H7 (cell line): ENCODE results near the gene LCP1. TPM values are rescaled to one million over a fixed set of nuclear protein-coding genes. Genes with fewer than 3 reads are reported as not detected.

Source experiments
- DNase-seq: peaks from one replicate; pipeline ENCODE4 v3.0.0; 2012
- H3K27me3 ChIP-seq: 2 replicates; pipeline ENCODE4 v1.6.0; 2011; ENCODE audit warnings: mild to moderate bottlenecking, low read length; ENCODE audit not compliant: control insufficient read depth, insufficient read depth
- H3K36me3 ChIP-seq: replicated peaks from 2 replicates; pipeline ENCODE4 v1.5.1; 2011; ENCODE audit warnings: low read length; ENCODE audit not compliant: control insufficient read depth, insufficient read depth
- H3K4me3 ChIP-seq: 2 replicates; pipeline ENCODE4 v1.5.1; 2011; ENCODE audit warnings: low read depth, mild to moderate bottlenecking, control low read depth, low read length, moderate library complexity; ENCODE audit not compliant: insufficient read depth
- total RNA-seq: library from RNA; depleted of rRNA; stranded (reverse); fragments of >200 nt; shearing (Covaris generic); gene quantifications from 2 replicates; pipeline ENCODE4 v1.2.3, GENCODE V29; 2014

LCP1 gene
- total RNA-seq, 1 experiment from 2014 or later, result 0.62 TPM

- Histone ChIP-seq H3K36me3 (no peaks in the 10 kb centered on the region), H3K27me3 (no peaks in the 10 kb centered on the region), H3K4me3 (no peak overlapping the region)
- peak; percentile 37 for DNase-seq
These were observed 46.9 kb downstream of the LCP1 start for GRCh38 chr13:46134961-46135522.

DNA sequence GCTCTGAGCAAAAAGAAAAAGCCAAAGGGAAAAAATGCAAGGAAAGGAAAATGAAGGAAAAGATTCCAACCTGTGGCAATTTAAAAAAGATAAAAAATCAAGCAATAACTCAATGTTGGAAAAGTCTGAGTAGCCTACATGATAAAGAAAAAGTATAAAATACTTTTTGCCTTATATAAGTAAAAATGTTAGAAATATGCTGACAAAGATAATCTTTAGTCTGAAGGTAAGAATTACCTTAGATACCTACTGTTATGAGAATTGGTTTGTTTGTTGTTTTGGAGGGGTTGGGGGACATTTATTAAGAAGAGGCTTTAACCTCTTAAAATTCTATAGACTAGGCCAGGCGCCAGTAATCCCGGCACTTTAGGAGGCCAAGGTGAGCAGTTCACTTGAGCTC is 47.5 kb downstream of the LCP1 start:
- DNase-seq, result no peak
- H3K4me3 ChIP-seq, result no peak overlapping the region
- no peaks in the 10 kb centered on the region for H3K27me3 ChIP-seq
- H3K36me3 ChIP-seq, result no peaks in the 10 kb centered on the region

DNA sequence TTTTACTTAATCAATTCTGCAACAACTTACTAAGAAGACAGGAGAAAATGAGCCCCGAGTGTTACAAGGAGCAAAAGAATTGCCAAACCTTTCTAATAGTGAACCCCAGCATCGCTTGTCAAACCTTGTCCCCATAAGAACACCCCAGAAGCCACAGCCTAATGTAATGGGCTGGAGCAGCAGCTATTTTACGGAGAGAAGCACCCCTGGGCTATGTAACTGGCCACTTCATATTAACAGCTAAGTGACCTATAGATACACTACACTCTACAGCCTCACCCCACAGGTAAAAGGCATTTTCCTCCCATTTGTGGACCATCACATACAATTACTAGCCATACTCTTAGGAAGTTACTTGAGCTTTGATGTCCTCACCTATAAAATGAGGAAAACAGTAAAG is 49.9 kb downstream of the LCP1 start:
- no peaks in the 10 kb centered on the region for H3K27me3 ChIP-seq
- no peaks in the 10 kb centered on the region for H3K36me3 ChIP-seq
- no peak for DNase-seq
- H3K4me3 ChIP-seq, result no peak overlapping the region

DNA sequence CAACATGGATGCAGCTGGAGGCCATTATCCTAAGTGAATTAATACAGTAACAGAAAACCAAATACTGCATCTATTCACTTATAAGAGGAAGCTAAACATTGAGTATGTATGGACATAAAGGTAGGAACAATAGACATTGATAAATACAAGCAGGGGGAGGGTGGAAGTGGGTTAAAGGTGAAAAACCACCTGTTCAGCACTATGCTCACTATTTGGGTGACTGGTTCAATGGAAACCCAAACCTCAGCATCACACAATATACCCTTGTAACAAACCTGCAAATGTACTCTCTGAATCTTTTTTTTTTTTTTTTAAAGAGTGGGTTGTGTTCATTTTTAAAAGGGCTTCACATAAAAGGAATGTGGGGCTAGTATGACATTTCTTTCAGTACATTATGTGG is 50.3 kb downstream of the LCP1 start:
- Histone ChIP-seq H3K36me3 (no peaks in the 10 kb centered on the region), H3K4me3 (no peak overlapping the region), H3K27me3 (no peaks in the 10 kb centered on the region)
- no peak for DNase-seq

- no peaks in the 10 kb centered on the region for H3K27me3 ChIP-seq
- DNase-seq, result no peak
- no peaks in the 10 kb centered on the region for H3K36me3 ChIP-seq
These were observed 51.9 kb downstream of the LCP1 start for GRCh38 chr13:46129955-46130618.

GRCh38 chr13:46129124-46129523 is 52.9 kb downstream of the LCP1 start:
- H3K36me3 ChIP-seq, result no peaks in the 10 kb centered on the region
- H3K4me3 ChIP-seq, result no peak overlapping the region
- H3K27me3 ChIP-seq, result no peaks in the 10 kb centered on the region
- no peak for DNase-seq

More at GRCh38 chr13:46129955-46130618, 51.9 kb downstream of the LCP1 start:
- H3K4me3 ChIP-seq, result no peak overlapping the region

DNA sequence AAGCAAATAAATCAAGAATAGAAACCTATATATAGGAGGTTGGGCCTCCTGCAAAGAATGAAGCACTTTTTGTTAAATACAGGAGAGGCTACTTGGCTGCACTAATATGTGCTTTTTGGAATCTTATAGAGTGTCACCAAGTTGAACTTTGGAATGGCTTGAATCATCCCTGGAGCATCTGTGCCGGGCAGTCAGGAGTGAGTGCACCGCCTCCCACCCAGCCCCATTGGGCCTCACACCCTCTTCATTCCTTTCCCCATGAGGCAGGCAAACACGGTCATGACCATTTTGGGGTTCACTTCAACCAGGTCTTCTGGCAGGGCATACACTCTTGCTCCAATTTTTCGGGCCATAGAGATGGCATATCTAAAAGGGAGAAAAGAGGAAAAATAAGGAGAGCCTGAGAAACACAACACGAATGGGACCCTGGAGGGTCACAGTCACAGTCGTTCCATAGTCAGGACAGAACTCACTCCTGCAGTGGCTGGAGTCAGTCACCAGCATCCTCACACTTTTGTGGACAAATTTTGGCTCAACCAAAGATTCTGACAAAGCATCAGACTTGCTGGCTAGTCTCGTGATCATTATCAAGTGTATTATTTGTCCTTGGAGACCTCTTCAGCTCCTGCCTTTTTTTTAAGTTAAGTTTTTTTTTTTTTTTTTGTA is 54.5 kb downstream of the LCP1 start:
- H3K27me3 ChIP-seq, result no peaks in the 10 kb centered on the region

GRCh38 chr13:46126552-46127357 is 55.2 kb downstream of the LCP1 start:
- H3K27me3 ChIP-seq, result no peaks in the 10 kb centered on the region
- H3K36me3 ChIP-seq, result no peaks in the 10 kb centered on the region
- peak; percentile 45 for DNase-seq
- H3K4me3 ChIP-seq, result no peak overlapping the region

More for the DNA sequence above, 54.5 kb downstream of the LCP1 start:
- no peak for DNase-seq
- Histone ChIP-seq H3K4me3 (no peak overlapping the region), H3K36me3 (no peaks in the 10 kb centered on the region)

- Histone ChIP-seq H3K36me3 (no peaks in the 10 kb centered on the region), H3K4me3 (no peak overlapping the region), H3K27me3 (no peaks in the 10 kb centered on the region)
- DNase-seq, result no peak
These were observed 55.9 kb downstream of the LCP1 start for GRCh38 chr13:46126056-46126455.

GRCh38 chr13:46124967-46125933 is 56.7 kb downstream of the LCP1 start:
- Histone ChIP-seq H3K36me3 (no peaks in the 10 kb centered on the region), H3K27me3 (no peaks in the 10 kb centered on the region), H3K4me3 (no peak overlapping the region)
- DNase-seq, result no peak

- Histone ChIP-seq H3K36me3 (no peaks in the 10 kb centered on the region), H3K4me3 (no peak overlapping the region), H3K27me3 (no peaks in the 10 kb centered on the region)
- DNase-seq, result no peak
These were observed 57.4 kb downstream of the LCP1 start for GRCh38 chr13:46124531-46124966.

GRCh38 chr13:46122304-46122703 is 59.7 kb downstream of the LCP1 start:
- no peak overlapping the region for H3K4me3 ChIP-seq
- no peaks in the 10 kb centered on the region for H3K27me3 ChIP-seq
- no peak for DNase-seq
- H3K36me3 ChIP-seq, result no peaks in the 10 kb centered on the region

DNA sequence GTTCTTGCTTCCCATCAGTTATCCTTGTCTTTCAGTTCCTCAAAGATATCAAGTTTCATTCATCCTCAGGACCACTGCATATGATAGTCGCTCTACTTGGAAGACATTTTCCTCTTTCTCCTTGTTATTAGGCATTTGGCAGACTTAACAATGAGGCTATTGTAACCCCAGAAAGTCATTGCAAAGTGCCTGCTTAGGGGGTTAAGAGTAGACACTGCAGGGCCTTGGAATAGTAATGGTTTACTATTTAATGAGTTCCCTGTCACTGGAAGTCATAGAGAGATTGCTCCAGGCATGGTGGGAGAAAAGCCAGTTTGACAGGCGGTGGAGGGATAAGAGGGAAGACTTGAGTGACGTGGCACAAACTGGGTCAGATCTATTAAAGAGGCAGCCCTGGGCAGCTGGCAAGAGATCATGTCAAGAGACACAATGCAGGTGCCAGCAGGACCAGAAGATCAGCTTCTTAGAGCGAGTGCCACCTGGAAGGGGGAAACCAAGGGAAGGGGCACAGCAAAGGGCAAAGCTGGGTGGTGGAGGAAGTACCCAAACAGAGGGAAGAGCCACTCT is 60.3 kb downstream of the LCP1 start:
- Histone ChIP-seq H3K36me3 (no peaks in the 10 kb centered on the region), H3K27me3 (no peaks in the 10 kb centered on the region), H3K4me3 (no peak overlapping the region)
- DNase-seq, result no peak
